Fibroblast of mammary gland (primary cell): Measurements from ENCODE around the gene VAC14.
A peak's percentile ranks its signal among the peaks of the same experiment; 100 is the strongest.

Experiments
- DNase-seq: peaks from one replicate; pipeline ENCODE4 v3.0.0-alpha.2; 2010; ENCODE audit warnings: low read depth
- H3K4me3 ChIP-seq: 2 replicates; pipeline ENCODE4 v1.5.1; 2011; ENCODE audit warnings: low read depth, mild to moderate bottlenecking, low read length, moderate library complexity; ENCODE audit not compliant: control insufficient read depth
- TF ChIP-seq, protein P1 (sequence below): conservative IDR thresholded peaks from 2 replicates; pipeline ENCODE4 v1.5.1; 2011; ENCODE audit warnings: low read depth, low read length, inconsistent platforms; ENCODE audit not compliant: control insufficient read depth, insufficient read depth

Gene VAC14

DNA sequence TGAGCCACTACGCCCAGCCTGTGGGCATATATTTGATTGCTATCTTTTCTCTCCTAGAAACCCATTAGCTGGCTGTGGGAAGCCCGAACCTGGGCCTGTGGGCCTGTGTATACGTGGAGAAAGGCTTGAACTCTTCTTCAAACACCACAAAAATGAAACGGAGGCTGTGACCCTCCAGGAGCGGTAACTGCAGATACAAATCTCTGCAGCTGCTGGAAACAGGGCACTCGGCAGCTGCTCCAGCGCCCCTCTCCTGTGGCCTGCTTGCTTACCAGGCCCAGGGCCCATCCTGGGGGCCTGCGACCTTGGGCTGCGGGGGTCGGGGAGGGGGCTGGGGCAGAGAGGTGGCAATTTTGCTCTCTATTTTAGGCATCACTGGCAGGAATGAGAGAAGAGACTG, 87.1 kb downstream of the VAC14 start:
- DNase-seq: no peak
- TF ChIP-seq, protein P1, sequence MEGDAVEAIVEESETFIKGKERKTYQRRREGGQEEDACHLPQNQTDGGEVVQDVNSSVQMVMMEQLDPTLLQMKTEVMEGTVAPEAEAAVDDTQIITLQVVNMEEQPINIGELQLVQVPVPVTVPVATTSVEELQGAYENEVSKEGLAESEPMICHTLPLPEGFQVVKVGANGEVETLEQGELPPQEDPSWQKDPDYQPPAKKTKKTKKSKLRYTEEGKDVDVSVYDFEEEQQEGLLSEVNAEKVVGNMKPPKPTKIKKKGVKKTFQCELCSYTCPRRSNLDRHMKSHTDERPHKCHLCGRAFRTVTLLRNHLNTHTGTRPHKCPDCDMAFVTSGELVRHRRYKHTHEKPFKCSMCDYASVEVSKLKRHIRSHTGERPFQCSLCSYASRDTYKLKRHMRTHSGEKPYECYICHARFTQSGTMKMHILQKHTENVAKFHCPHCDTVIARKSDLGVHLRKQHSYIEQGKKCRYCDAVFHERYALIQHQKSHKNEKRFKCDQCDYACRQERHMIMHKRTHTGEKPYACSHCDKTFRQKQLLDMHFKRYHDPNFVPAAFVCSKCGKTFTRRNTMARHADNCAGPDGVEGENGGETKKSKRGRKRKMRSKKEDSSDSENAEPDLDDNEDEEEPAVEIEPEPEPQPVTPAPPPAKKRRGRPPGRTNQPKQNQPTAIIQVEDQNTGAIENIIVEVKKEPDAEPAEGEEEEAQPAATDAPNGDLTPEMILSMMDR: no peak
- H3K4me3 ChIP-seq: no peak overlapping the region

DNA sequence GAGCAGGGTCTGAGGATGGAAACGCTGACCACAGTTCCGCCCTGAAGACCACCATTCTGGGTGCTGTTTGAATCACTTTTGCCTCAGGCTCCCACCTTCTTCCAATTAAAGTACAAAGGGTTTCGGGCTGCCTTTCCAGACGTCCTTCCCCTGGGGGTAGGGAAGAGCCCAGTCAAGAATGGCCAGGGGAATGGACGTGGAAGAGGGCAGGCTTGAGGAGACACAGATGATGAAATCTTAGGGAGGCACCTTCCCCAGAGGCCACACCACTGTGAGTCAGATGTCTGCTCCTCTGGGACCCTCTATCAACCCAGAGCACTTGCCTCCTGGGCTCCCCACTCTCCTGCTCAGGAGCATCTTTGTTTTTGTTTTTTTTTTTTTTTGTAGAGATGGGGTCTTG, 87.6 kb downstream of the VAC14 start:
- TF ChIP-seq, protein P1: no peak
- peak; percentile 46 for DNase-seq
- H3K4me3 ChIP-seq: no peak overlapping the region

DNA sequence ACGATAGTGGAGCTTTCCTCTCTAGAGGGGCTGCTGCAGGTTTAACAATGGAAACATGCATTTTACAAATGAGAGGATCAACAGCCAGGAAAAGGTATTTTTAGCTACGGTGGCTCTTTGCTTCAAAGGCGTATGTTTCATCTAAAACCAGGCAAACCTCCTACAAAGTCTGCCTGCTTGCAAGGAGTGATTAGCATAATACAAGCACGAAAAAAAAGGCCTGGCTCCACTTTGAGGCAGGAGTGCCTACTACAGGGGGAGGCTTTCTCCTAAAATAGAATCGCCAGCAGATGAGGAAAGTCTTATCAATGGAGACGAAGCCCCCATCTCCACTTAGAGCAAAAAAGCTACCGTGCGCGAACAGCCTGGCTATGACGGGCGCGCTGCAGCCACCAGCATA, 88.0 kb downstream of the VAC14 start:
- DNase-seq: no peak
- no peak overlapping the region for H3K4me3 ChIP-seq
- TF ChIP-seq, protein P1: no peak

DNA sequence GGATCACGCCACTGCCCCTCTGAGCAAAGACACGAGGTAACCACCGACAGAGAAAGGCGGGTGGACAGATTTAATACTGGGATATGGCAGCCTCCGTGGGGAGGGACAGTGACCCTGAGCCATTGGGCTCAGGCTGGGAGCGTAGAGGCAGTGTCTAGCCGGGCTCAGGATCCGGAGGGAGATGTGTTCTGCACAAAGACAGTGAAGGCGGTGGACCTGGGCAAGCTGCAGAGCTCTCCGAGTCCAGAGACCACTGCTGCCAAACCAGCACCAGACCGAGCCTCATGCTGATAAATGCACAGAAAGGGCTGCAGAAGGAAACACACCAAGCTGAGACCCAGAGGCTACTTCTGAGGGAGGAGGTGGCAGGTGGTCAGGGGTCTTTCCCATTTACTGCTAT, 88.6 kb downstream of the VAC14 start:
- no peak overlapping the region for H3K4me3 ChIP-seq
- TF ChIP-seq, protein P1: no peak
- no peak for DNase-seq

DNA sequence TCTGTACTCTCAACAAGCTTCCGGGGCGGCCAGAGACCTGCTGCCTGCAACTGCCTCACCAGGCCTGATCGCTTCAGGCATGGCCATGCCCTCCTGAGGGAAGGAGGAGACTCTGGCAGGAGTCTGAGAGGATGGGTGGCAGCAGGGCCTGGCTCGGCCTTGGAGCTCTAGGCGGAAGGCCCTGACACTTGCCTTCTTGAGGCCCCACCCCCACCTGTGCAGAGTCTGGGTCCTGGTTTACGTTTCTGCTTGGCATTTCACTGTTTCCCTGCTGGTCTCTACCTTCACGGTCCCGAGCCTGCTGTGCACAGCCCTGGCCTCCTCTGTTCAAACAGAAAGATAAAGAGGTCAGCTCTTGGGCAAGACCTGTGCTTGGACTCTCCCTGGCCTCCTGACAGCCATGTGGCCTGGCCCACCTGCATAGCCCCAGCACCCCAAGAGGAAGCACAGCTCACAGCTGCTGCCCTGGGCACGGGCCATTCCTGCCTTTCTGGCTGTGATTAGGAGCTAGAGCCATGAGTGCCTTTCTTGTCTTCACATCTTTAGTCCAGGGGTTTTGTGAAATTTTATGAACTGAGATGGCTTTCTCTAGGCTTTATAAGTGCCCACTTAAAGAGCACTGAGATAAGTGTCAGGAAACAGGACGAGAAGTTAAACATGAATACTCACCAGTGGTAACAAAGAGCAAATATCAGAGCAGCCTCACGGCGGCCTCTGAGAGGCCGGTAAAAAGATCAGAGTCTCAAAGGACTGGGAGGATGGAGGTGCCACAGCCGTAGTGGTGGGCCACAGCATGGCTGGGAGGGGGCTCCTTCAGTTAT, 89.5 kb downstream of the VAC14 start:
- TF ChIP-seq, protein P1: no peak
- DNase-seq: no peak
- H3K4me3 ChIP-seq: no peak overlapping the region

DNA sequence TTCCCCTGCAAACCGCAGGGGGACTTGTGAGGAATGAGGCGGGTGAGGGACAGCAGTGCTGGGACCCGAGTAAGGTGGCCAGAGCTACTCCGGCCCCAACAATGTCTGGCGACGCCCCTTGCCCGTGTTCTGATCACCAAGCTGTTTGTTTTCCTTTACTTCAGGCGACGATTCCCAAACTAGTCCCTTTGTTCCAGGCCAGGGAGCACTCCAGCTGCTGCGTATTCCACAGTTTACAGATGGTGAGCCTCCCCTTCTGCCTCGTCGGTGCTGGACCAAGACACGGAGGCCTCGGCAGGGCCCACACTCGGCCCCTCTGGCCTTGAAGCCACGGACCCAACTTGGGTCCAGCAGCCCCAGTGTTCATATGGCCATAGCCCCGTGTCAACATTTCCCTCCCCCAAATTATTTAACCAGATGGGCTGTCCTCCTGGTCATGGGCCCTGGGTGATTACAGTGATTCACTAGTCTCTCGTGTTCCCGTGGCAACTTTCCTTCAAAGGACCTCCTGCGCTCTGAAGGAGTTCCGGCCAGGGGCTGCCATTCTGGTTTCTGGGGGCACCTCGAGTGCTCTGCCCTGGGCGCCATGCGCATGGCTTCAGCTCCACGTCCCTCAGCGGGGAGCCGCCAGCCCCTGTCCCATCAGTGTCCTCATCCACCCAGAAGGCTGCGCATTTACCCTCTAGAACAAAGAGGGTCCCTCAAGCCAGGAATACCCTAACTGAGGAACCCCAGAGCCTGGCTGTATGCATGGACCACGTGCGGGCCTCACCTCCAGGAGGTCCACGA, 90.3 kb downstream of the VAC14 start:
- no peak overlapping the region for H3K4me3 ChIP-seq
- TF ChIP-seq, protein P1: no peak
- no peak for DNase-seq
